ENCODE results near the gene MLANA. TPM values are rescaled to one million over a fixed set of nuclear protein-coding genes. Genes with fewer than 3 reads are reported as not detected.

Gene MLANA
- total and polyA plus RNA-seq, 7 donors, result 0.03 TPM; not detected in 6

DNA sequence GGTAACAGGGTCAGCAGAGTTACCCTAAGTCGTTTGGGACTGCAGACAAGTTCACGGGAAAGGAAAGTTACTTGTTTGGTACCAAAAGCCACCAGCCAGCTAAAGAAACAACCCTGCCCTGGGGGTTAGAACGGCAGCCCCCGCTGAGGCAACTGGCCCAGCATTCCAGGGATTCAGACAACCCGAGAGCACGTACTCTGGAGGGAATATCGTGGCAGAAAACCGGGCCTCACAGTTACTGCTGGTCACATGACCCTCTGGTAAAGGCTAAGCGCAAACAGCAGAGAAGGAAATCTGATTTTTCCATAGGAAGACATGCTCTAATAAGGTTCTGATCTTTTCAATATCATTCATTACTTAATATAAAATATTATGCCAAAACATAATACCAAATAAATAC lies 22.5 kb upstream of the MLANA start:
- DNase-seq (no peak), ATAC-seq (no peak)
- Histone ChIP-seq H3K27me3 (ENCODE audit: insufficient read depth in 3 of 3, low read length in 2 of 3) (no peaks in the 10 kb centered on the region), H3K4me1 (no peaks in the 10 kb centered on the region), H3K4me3 (no peak overlapping the region), H3K27ac (no peak overlapping the region), H3K9me3 (no peaks in the 10 kb centered on the region), H3K36me3 (ENCODE audit: insufficient read depth in 1 of 2, low read depth in 1 of 2) (peaks cover 0 to 24% of the 10 kb centered on the region in 2 donors)
- TF ChIP-seq, protein P1, sequence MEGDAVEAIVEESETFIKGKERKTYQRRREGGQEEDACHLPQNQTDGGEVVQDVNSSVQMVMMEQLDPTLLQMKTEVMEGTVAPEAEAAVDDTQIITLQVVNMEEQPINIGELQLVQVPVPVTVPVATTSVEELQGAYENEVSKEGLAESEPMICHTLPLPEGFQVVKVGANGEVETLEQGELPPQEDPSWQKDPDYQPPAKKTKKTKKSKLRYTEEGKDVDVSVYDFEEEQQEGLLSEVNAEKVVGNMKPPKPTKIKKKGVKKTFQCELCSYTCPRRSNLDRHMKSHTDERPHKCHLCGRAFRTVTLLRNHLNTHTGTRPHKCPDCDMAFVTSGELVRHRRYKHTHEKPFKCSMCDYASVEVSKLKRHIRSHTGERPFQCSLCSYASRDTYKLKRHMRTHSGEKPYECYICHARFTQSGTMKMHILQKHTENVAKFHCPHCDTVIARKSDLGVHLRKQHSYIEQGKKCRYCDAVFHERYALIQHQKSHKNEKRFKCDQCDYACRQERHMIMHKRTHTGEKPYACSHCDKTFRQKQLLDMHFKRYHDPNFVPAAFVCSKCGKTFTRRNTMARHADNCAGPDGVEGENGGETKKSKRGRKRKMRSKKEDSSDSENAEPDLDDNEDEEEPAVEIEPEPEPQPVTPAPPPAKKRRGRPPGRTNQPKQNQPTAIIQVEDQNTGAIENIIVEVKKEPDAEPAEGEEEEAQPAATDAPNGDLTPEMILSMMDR (IDR thresholded peaks at IDR 0.05), result no peak
- intact Hi-C loops (cut with DNase I), result no loop called here
- WGBS, 3 donors, result 65 to 73% (median 70%) methylated on average over 9 of the region's 9 CpGs

DNA sequence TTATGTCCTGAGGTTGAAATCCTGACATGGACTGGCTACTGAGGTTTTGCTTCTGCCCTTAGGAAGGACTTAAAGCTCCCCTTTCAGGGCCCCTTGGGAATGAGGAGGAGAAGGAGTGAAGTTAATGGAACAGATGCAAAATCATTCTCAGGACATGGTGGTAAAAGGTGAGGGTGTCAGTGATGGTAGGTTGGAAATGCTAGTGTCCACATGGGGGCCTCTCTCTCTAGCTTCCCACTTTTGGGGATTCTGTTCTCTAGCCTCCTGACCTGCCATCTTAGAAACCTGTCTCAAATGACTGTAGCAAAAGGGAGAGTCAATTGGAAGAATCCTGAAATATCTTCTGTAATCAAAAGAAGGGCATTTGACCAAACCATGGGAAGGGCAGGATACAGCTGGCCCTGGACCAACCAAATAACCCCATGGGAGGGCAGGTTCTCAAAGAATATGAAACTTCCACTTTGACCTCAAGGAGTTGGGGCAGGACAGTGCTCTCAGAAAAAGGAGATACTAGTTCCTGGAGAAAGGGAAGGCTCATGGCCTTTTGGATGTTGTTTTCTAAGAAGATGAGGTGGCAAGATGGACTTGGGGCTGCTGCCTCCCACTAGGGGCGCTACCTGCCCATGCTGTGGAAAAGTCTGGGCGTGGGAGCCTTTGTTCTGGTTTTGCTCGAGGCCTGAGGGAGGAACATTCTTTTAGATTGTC lies 21.2 kb upstream of the MLANA start:
- Histone ChIP-seq H3K27me3 (ENCODE audit: insufficient read depth in 3 of 3, low read length in 2 of 3) (no peaks in the 10 kb centered on the region), H3K4me3 (no peak overlapping the region), H3K27ac (no peak overlapping the region), H3K36me3 (ENCODE audit: insufficient read depth in 1 of 2, low read depth in 1 of 2) (peaks cover 0 to 36% of the 10 kb centered on the region in 2 donors), H3K4me1 (no peaks in the 10 kb centered on the region), H3K9me3 (no peaks in the 10 kb centered on the region)
- intact Hi-C loops (cut with DNase I), result no loop called here
- TF ChIP-seq, protein P1 (IDR thresholded peaks at IDR 0.05), result no peak
- 89 to 100% (median 89%) methylated on average over 3 of the region's 3 CpGs for WGBS, 3 donors
- ATAC-seq (no peak), DNase-seq (no peak)

DNA sequence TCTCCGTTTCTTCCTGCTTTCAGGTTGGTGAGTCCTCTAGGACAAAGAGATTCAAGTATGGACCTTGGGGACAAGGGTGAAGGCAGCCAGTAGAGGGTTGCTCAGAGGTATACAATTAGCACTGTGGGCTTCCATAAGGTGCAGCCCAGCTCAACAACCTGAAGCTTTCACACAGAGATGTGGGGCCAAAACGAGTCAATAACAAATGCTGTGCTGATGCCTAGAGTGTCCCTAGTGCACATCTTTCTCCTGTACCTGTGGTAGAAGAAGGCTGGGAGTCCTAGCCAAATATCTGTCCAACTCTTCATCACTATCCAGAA lies 20.7 kb upstream of the MLANA start:
- Histone ChIP-seq H3K27me3 (ENCODE audit: insufficient read depth in 3 of 3, low read length in 2 of 3) (no peaks in the 10 kb centered on the region), H3K4me1 (no peaks in the 10 kb centered on the region), H3K9me3 (no peaks in the 10 kb centered on the region), H3K4me3 (no peak overlapping the region), H3K27ac (no peak overlapping the region), H3K36me3 (ENCODE audit: insufficient read depth in 1 of 2, low read depth in 1 of 2) (peaks cover 0 to 40% of the 10 kb centered on the region in 2 donors)
- DNase-seq (no peak), ATAC-seq (no peak)
- intact Hi-C loops (cut with DNase I), result no loop called here
- WGBS, 3 donors, result 79 to 92% (median 84%) methylated on average over 2 of the region's 2 CpGs
- TF ChIP-seq, protein P1 (IDR thresholded peaks at IDR 0.05), result no peak

DNA sequence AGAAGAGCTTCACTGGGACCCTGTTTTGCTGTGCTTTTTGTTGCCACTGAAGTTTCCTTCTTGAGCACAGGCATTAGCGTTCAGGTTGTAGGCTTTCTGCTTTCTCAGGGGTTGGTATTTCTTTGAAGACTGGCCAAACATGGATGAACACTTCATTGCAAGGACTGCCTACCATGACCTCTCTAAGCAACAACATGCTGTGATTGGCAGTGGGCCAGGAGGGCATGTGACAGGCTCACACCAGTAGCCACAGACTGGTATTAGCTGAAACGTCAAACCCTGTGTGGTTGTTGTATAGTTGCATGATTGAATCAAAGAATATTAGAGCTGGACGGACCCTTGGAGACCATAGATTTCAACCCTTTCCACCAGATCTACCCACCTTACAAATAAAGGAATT lies 20.0 kb upstream of the MLANA start:
- TF ChIP-seq, protein P1 (IDR thresholded peaks at IDR 0.05), result no peak
- intact Hi-C loops (cut with DNase I), result no loop called here
- Histone ChIP-seq H3K36me3 (ENCODE audit: insufficient read depth in 1 of 2, low read depth in 1 of 2) (peaks cover 0 to 40% of the 10 kb centered on the region in 2 donors), H3K27me3 (ENCODE audit: insufficient read depth in 3 of 3, low read length in 2 of 3) (no peaks in the 10 kb centered on the region), H3K9me3 (no peaks in the 10 kb centered on the region), H3K4me1 (no peaks in the 10 kb centered on the region), H3K4me3 (no peak overlapping the region), H3K27ac (no peak overlapping the region)
- DNase-seq (no peak), ATAC-seq (no peak)
- WGBS, 3 donors, result 57 to 65% (median 63%) methylated on average over 3 of the region's 3 CpGs

DNA sequence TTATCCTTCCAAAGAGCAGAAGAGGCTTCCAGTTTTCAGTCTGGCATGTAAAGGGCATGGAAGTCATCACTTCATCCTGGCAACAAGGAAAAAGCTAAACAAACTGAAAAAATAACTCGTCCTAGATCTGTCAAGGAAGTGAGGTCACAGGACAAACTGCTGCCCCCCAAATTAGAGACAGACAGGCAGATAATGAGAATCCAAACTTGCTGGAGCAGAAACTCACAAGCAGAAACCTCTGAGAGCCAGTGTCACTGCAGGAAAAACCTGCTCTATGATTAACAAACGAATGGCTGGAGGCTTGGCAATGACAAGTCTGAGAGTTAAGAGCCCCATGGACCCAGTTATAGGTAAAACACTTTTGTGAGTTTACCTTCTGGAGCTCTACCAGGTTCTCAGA lies 18.9 kb upstream of the MLANA start:
- Histone ChIP-seq H3K9me3 (no peaks in the 10 kb centered on the region), H3K4me3 (no peak overlapping the region), H3K27ac (no peak overlapping the region), H3K27me3 (ENCODE audit: insufficient read depth in 3 of 3, low read length in 2 of 3) (no peaks in the 10 kb centered on the region), H3K4me1 (no peaks in the 10 kb centered on the region), H3K36me3 (ENCODE audit: insufficient read depth in 1 of 2, low read depth in 1 of 2) (peaks cover 0 to 38% of the 10 kb centered on the region in 2 donors)
- intact Hi-C loops (cut with DNase I), result no loop called here
- TF ChIP-seq, protein P1 (IDR thresholded peaks at IDR 0.05), result no peak
- DNase-seq (no peak), ATAC-seq (no peak)
- WGBS, 3 donors, result 62 to 71% (median 65%) methylated on average over 2 of the region's 2 CpGs
